GM12878 (cell line): ENCODE data around the gene PAM16. TPM values are rescaled to one million over a fixed set of nuclear protein-coding genes. Genes with fewer than 3 reads are reported as not detected.
A peak's percentile ranks its signal among the peaks of the same experiment; 100 is the strongest.

Source experiments
- ATAC-seq: fragments of 200-7000 bp; cut with Tn5 transposase; 3 replicates; pipeline ENCODE4 v1.9.1; 2020; ENCODE audit warnings: mild to moderate bottlenecking, moderate library complexity
- BruUV-seq: library from RNA; stranded (reverse); fragments of 400-500 nt; replicated peaks from 2 replicates; lab custom pipeline; 2021; lab: Mats Ljungman, UMichigan
- CTCF ChIA-PET: fragments of 300-600 bp; sonication (Branson Sonifier 250); formaldehyde crosslinking; extraction: SDS; loops from one replicate; lab custom pipeline; 2021; ENCODE audit warnings: inconsistent platforms; lab: Yijun Ruan, JAX
- POLR2A ChIA-PET: fragments of 350-600 bp; formaldehyde crosslinking; extraction: SDS; loops from one replicate; lab custom pipeline; 2021; ENCODE audit warnings: inconsistent platforms; lab: Charles Lee
- RAD21 ChIA-PET: fragments of 300-600 bp; sonication (Branson Sonifier 250); formaldehyde crosslinking; loops from one replicate; lab custom pipeline; 2023; ENCODE audit warnings: antibody characterized with exemption; ENCODE audit not compliant: unreplicated experiment; lab: Charles Lee
- SMC1A ChIA-PET: fragments of 300-600 bp; sonication (Branson Sonifier 250); formaldehyde crosslinking; loops from one replicate; lab custom pipeline; 2023; ENCODE audit not compliant: unreplicated experiment, uncharacterized antibody; lab: Charles Lee
- DNase-seq: peaks from one replicate; pipeline ENCODE4 v3.0.0-alpha.2; 2011; ENCODE audit warnings: low read depth, low spot score
- FAIRE-seq: peaks from 3 replicates; lab custom pipeline; 2011; peaks lifted over from hg19 to GRCh38; lab: Jason Lieb, UNC
- H2AFZ ChIP-seq: 2 replicates; pipeline ENCODE4 v1.6.0; 2011; ENCODE audit warnings: low read depth, low read length, control low read depth; ENCODE audit not compliant: control insufficient read depth
- H3K27ac ChIP-seq: 2 replicates; pipeline ENCODE4 v1.5.1; 2011; ENCODE audit warnings: control low read depth; ENCODE audit not compliant: control insufficient read depth, insufficient read depth
- H3K27me3 ChIP-seq, 2 experiments: replicated peaks in 1 of 2; 2 replicates each; pipeline versions ENCODE4 v1.6.0 to v1.6.1; 2011; ENCODE audit warnings: low read length in 1 of 2; ENCODE audit not compliant: control insufficient read depth in 2 of 2, insufficient read depth in 2 of 2
- H3K36me3 ChIP-seq, 2 experiments: 2 replicates each; pipeline ENCODE4 v1.5.1; 2011; ENCODE audit warnings: low read length in 1 of 2; ENCODE audit not compliant: control insufficient read depth in 2 of 2, insufficient read depth in 2 of 2
- H3K4me1 ChIP-seq: 2 replicates; pipeline ENCODE4 v1.6.1; 2011; ENCODE audit warnings: mild to moderate bottlenecking, low read length, moderate library complexity, mixed read lengths; ENCODE audit not compliant: control insufficient read depth, insufficient read depth
- H3K4me2 ChIP-seq: 2 replicates; pipeline ENCODE4 v1.6.0; 2011; ENCODE audit warnings: control low read depth; ENCODE audit not compliant: control insufficient read depth, insufficient read depth
- H3K4me3 ChIP-seq: fragments of 200-600 bp; sonication (generic); 2 replicates; pipeline ENCODE4 v1.5.1; 2016
- H3K79me2 ChIP-seq: 2 replicates; pipeline ENCODE4 v1.6.0; 2011; ENCODE audit warnings: low read length; ENCODE audit not compliant: control insufficient read depth, insufficient read depth
- H3K9ac ChIP-seq: 2 replicates; pipeline ENCODE4 v1.8.0; 2011; ENCODE audit warnings: low read length, control low read depth, mixed read lengths; ENCODE audit not compliant: control insufficient read depth, insufficient read depth
- H3K9me3 ChIP-seq: replicated peaks from 3 replicates; pipeline ENCODE4 v1.5.1; 2011; ENCODE audit warnings: mild to moderate bottlenecking, low read length; ENCODE audit not compliant: control insufficient read depth, insufficient read depth
- H4K20me1 ChIP-seq: 2 replicates; pipeline ENCODE4 v1.6.0; 2011; ENCODE audit not compliant: control insufficient read depth, insufficient read depth
- ATF3 ChIP-seq: IDR thresholded peaks from 2 replicates; pipeline ENCODE4 v1.6.1; 2011; ENCODE audit warnings: low read depth, mild to moderate bottlenecking, low read length, moderate library complexity, borderline replicate concordance; ENCODE audit errors: extremely low read depth
- BMI1 ChIP-seq: fragments of 450-650 bp; IDR thresholded peaks from 2 replicates; pipeline ENCODE4 v1.6.1; 2016; ENCODE audit warnings: mild to moderate bottlenecking, moderate library complexity, borderline replicate concordance
- EGR1 ChIP-seq, 2 experiments: IDR thresholded peaks; 1 replicate in 1 of 2; 2 replicates in 1 of 2; pipeline ENCODE4 v1.6.1; 2011 to 2012; ENCODE audit warnings: low read depth in 2 of 2, low read length in 2 of 2, borderline replicate concordance in 1 of 2, mild to moderate bottlenecking in 1 of 2, moderate library complexity in 1 of 2
- GATAD2B ChIP-seq: fragments of 450-650 bp; conservative IDR thresholded peaks from 2 replicates; pipeline ENCODE4 v1.6.1; 2017; ENCODE audit warnings: low read depth, mild to moderate bottlenecking, moderate library complexity
- IRF4 ChIP-seq: IDR thresholded peaks from 2 replicates; pipeline ENCODE4 v1.6.1; 2011; ENCODE audit warnings: low read depth, low read length
- NBN ChIP-seq: fragments of 450-650 bp; IDR thresholded peaks from 2 replicates; pipeline ENCODE4 v1.6.1; 2016
- PKNOX1 ChIP-seq: fragments of 450-650 bp; IDR thresholded peaks from 2 replicates; pipeline ENCODE4 v1.6.1; 2016; ENCODE audit warnings: mild to moderate bottlenecking
- POLR2A ChIP-seq: IDR thresholded peaks from 2 replicates; pipeline ENCODE4 v1.6.1; 2011; ENCODE audit warnings: low read depth, mild to moderate bottlenecking, low read length
- RFX5 ChIP-seq: IDR thresholded peaks from 2 replicates; pipeline ENCODE4 v1.6.1; 2011; ENCODE audit warnings: low read depth, low read length, improper control_type of control experiment
- WRNIP1 ChIP-seq: IDR thresholded peaks from 2 replicates; pipeline ENCODE4 v1.6.1; 2011; ENCODE audit warnings: low read depth, low read length, improper control_type of control experiment, borderline replicate concordance
- ZBTB33 ChIP-seq: fragments of 450-650 bp; IDR thresholded peaks from 2 replicates; pipeline ENCODE4 v1.6.1; 2017; ENCODE audit warnings: mild to moderate bottlenecking
- ZSCAN29 ChIP-seq: fragments of 450-650 bp; IDR thresholded peaks from 2 replicates; pipeline ENCODE4 v1.6.1; 2017; ENCODE audit warnings: mild to moderate bottlenecking, moderate library complexity
- WGBS: methylation state at CpG from one replicate; pipeline ENCODE4 v1.1.6; 2016; ENCODE audit warnings: low lambda C conversion rate; ENCODE audit not compliant: insufficient replicate concordance, insufficient coverage; ENCODE audit errors: missing lambda C conversion rate; 5-methylcytosine and 5-hydroxymethylcytosine counted together
- in situ Hi-C: fragments of 300-500 bp; cut with MboI; formaldehyde crosslinking; loops from 9 replicates; pipeline ENCODE4 v1.14.3; 2018; ENCODE audit warnings: mixed read lengths
- intact Hi-C: fragments of 100-400 bp; cut with micrococcal nuclease; formaldehyde crosslinking; loops from one replicate; pipeline ENCODE4 v1.14.2; 2022; ENCODE audit not compliant: unreplicated experiment
- polyA plus RNA-seq, 11 experiments: library from polyadenylated mRNA; depleted of rRNA in 4 of 11; unstranded in 6 of 11; stranded (reverse) in 5 of 11; fragments of >200 nt; fragmentation: Nextera tagmentation in 4 of 11; fragmentation: Illumina TruSeq in 1 of 11; extraction: Ambion mirVana in 4 of 11; extraction: Trizol in 1 of 11; gene quantifications; 1 replicate in 1 of 11; 2 replicates in 10 of 11; pipeline versions ENCODE4 v1.2.1 to v1.2.3, GENCODE V29; 2011 to 2016; ENCODE audit warnings: inconsistent platforms in 2 of 11, missing spikeins in 2 of 11, low read depth in 1 of 11
- total RNA-seq, 4 experiments: library from RNA; depleted of rRNA in 3 of 4; stranded (reverse); fragments of >200 nt in 3 of 4; fragmentation: Illumina TruSeq in 1 of 4; extraction: Trizol in 1 of 4; gene quantifications; 2 replicates each; pipeline versions ENCODE4 v1.2.1 to v1.2.3, GENCODE V29; 2013 to 2021

Gene PAM16
- total and polyA plus RNA-seq, 10 of the 15 experiments (the other 5 are each of a cell fraction or from before 2014, with no cell fraction given): 18.5 to 94.3 (median 51.5) TPM

- CTCF ChIA-PET: interaction anchor here (0.7 to 3.8 kb wide), 4 partner anchors 11 to 54 kb away, joined by 3 to 21 read pairs (median 4); no protein-coding TSS in a partner anchor
- no TSS peak for BruUV-seq
- Histone ChIP-seq H2AFZ (no peak overlapping the region), H3K27me3 (no peaks in the 10 kb centered on the region), H3K4me3 (no peak overlapping the region), H3K9me3 (no peaks in the 10 kb centered on the region), H3K4me1 (no peaks in the 10 kb centered on the region), H4K20me1 (no peaks in the 10 kb centered on the region), H3K36me3 (peaks cover 12 to 34% of the 10 kb centered on the region in 2 experiments), H3K4me2 (no peak overlapping the region), H3K27ac (no peak overlapping the region), H3K79me2 (no peaks in the 10 kb centered on the region), H3K9ac (no peak overlapping the region)
- SMC1A ChIA-PET: no interaction called here
- intact Hi-C loops: no loop called here
- no peak for DNase-seq
- WGBS: 93% methylated on average over 27 of the region's 27 CpGs
- in situ Hi-C loops: no loop called here
- FAIRE-seq: no peak
- POLR2A ChIA-PET: no interaction called here
- TF ChIP-seq ATF3 (no peak), POLR2A (0 out of 2 replicates have a peak, but pooled peaks have one; percentile 5)
- RAD21 ChIA-PET: no interaction called here
- no peak for ATAC-seq
Observed at GRCh38 chr16:4389051-4389955, 38.2 kb upstream of the PAM16 start.

- Histone ChIP-seq H3K4me2 (no peak overlapping the region), H3K9ac (no peak overlapping the region), H4K20me1 (no peaks in the 10 kb centered on the region), H3K27ac (no peak overlapping the region), H3K4me1 (no peaks in the 10 kb centered on the region), H2AFZ (no peak overlapping the region), H3K27me3 (no peaks in the 10 kb centered on the region), H3K79me2 (no peaks in the 10 kb centered on the region), H3K9me3 (no peaks in the 10 kb centered on the region), H3K4me3 (no peak overlapping the region), H3K36me3 (peaks cover 6 to 38% of the 10 kb centered on the region in 2 experiments; a peak in 3 of 4 replicates)
- intact Hi-C loops (no loop called here), in situ Hi-C loops (no loop called here)
- BruUV-seq: no TSS peak
- ATAC-seq: no peak
- WGBS: 91% methylated on average over 14 of the region's 19 CpGs
- ChIA-PET SMC1A (no interaction called here), RAD21 (no interaction called here), POLR2A (no interaction called here), CTCF (interaction anchor here (1.5 to 3.8 kb wide), 2 partner anchors 11 to 14 kb away, joined by 3 to 21 read pairs; no protein-coding TSS in a partner anchor)
- TF ChIP-seq ZSCAN29 (no peak), ZBTB33 (no peak), IRF4 (no peak), PKNOX1 (no peak), RFX5 (no peak), WRNIP1 (no peak), EGR1 (IDR thresholded peaks at IDR 0.05; ENCODE audit: borderline replicate concordance in 1 of 2, low read depth in 2 of 2, low read length in 2 of 2) (no peak), NBN (no peak), GATAD2B (no peak), BMI1 (no peak)
- FAIRE-seq: no peak
- no peak for DNase-seq
Observed at GRCh38 chr16:4388271-4389021, 37.3 kb upstream of the PAM16 start.
